Neural cell (in vitro differentiated cells): ENCODE results near the gene TAS2R46. TPM values are rescaled to one million over a fixed set of nuclear protein-coding genes. Genes with fewer than 3 reads are reported as not detected.

Source experiments
- H2AFZ ChIP-seq: fragments of 200-600, 300-800 bp; sonication (generic), shearing (Covaris generic); 2 replicates; pipeline ENCODE4 v1.6.0; 2014; ENCODE audit warnings: low read depth, mild to moderate bottlenecking, antibody characterized with exemption, low read length, moderate library complexity
- H3F3A ChIP-seq: fragments of 200-600 bp; shearing (Covaris generic); 2 replicates; pipeline ENCODE4 v1.6.1; 2016; ENCODE audit warnings: mild to moderate bottlenecking, moderate library complexity, mixed read lengths, antibody characterized with exemption, low read length; ENCODE audit not compliant: insufficient read depth, poor library complexity, severe bottlenecking
- H3K27ac ChIP-seq: fragments of 200-600, 300-800 bp; sonication (generic), shearing (Covaris generic); 2 replicates; pipeline ENCODE4 v1.5.1; 2014; ENCODE audit warnings: mild to moderate bottlenecking, low read length, moderate library complexity
- H3K27me3 ChIP-seq: fragments of 300-800, 200-600 bp; sonication (generic), shearing (Covaris generic); 2 replicates; pipeline ENCODE4 v1.6.0; 2014; ENCODE audit warnings: mild to moderate bottlenecking, low read depth, low read length, moderate library complexity; ENCODE audit not compliant: insufficient read depth
- H3K36me3 ChIP-seq: fragments of 300-800, 200-600 bp; sonication (generic), shearing (Covaris generic); 2 replicates; pipeline ENCODE4 v1.5.1; 2014; ENCODE audit warnings: mild to moderate bottlenecking, antibody characterized with exemption, low read length, moderate library complexity; ENCODE audit not compliant: insufficient read depth
- H3K4me2 ChIP-seq: fragments of 300-800, 200-600 bp; sonication (generic), shearing (Covaris generic); 2 replicates; pipeline ENCODE4 v1.6.0; 2014; ENCODE audit warnings: mild to moderate bottlenecking, low read length
- H3K4me3 ChIP-seq: fragments of 300-800, 200-600 bp; sonication (generic), shearing (Covaris generic); 2 replicates; pipeline ENCODE4 v1.5.1; 2014; ENCODE audit warnings: mild to moderate bottlenecking, low read length, moderate library complexity
- H3K79me2 ChIP-seq: fragments of 200-600 bp; shearing (Covaris generic); replicated peaks from 2 replicates; pipeline ENCODE4 v1.6.0; 2014; ENCODE audit warnings: mild to moderate bottlenecking, low read length, moderate library complexity; ENCODE audit not compliant: insufficient read depth
- H3K9ac ChIP-seq: fragments of 300-800, 200-600 bp; sonication (generic), shearing (Covaris generic); 2 replicates; pipeline ENCODE4 v1.6.1; 2016; ENCODE audit warnings: mild to moderate bottlenecking, low read length, mixed read lengths
- H3K9me2 ChIP-seq: fragments of 200-600 bp; shearing (Covaris generic); 2 replicates; pipeline ENCODE4 v1.6.1; 2016; ENCODE audit warnings: mild to moderate bottlenecking, low read length, mixed read lengths; ENCODE audit not compliant: insufficient read depth
- H3K9me3 ChIP-seq: fragments of 200-600, 300-800 bp; sonication (generic), shearing (Covaris generic); 2 replicates; pipeline ENCODE4 v1.6.1; 2016; ENCODE audit warnings: mild to moderate bottlenecking, mixed run types, low read length, moderate library complexity, mixed read lengths
- H4K20me1 ChIP-seq: fragments of 200-600 bp; shearing (Covaris generic); 2 replicates; pipeline ENCODE4 v1.6.1; 2016; ENCODE audit warnings: mild to moderate bottlenecking, mixed run types; ENCODE audit not compliant: insufficient read depth
- CTCF ChIP-seq: fragments of 450-650 bp; IDR thresholded peaks from 2 replicates; pipeline ENCODE4 v1.5.1; 2014; ENCODE audit warnings: antibody characterized with exemption, mild to moderate bottlenecking, moderate library complexity; ENCODE audit not compliant: poor library complexity, severe bottlenecking
- EP300 ChIP-seq: fragments of 450-650 bp; conservative IDR thresholded peaks from 2 replicates; pipeline ENCODE4 v1.6.1; 2014; ENCODE audit warnings: antibody characterized with exemption, mild to moderate bottlenecking, moderate library complexity; ENCODE audit not compliant: poor library complexity, severe bottlenecking
- EZH2 ChIP-seq: fragments of 200-600, 300-800 bp; shearing (Covaris generic), sonication (generic); IDR thresholded peaks from 2 replicates; pipeline ENCODE4 v1.6.1; 2014; ENCODE audit warnings: antibody characterized with exemption, low read length, borderline replicate concordance, mild to moderate bottlenecking; ENCODE audit not compliant: insufficient read depth, poor library complexity, severe bottlenecking
- MXI1 ChIP-seq: fragments of 450-650 bp; conservative IDR thresholded peaks from 2 replicates; pipeline ENCODE4 v1.6.1; 2014; ENCODE audit warnings: antibody characterized with exemption, mild to moderate bottlenecking; ENCODE audit not compliant: poor library complexity, severe bottlenecking
- POLR2AphosphoS5 ChIP-seq: IDR thresholded peaks from 2 replicates; pipeline ENCODE4 v1.6.1; 2012
- REST ChIP-seq: IDR thresholded peaks from 2 replicates; pipeline ENCODE4 v1.6.1; 2012; ENCODE audit warnings: borderline replicate concordance
- SMC3 ChIP-seq: fragments of 450-650 bp; conservative IDR thresholded peaks from 2 replicates; pipeline ENCODE4 v1.6.1; 2014; ENCODE audit warnings: antibody characterized with exemption, mild to moderate bottlenecking, moderate library complexity; ENCODE audit not compliant: poor library complexity
- TAF1 ChIP-seq: IDR thresholded peaks from 2 replicates; pipeline ENCODE4 v1.6.1; 2012; ENCODE audit warnings: low read depth
- polyA plus RNA-seq: library from polyadenylated mRNA; depleted of rRNA; stranded (reverse); fragments of >200 nt; gene quantifications from 2 replicates; pipeline ENCODE4 v1.2.3, GENCODE V29; 2014

TAS2R46 gene
- polyA plus RNA-seq, 1 donor from 2014 or later: not detected

- no peaks in the 10 kb centered on the region for H3K9me2 ChIP-seq
- H2AFZ ChIP-seq: no peak overlapping the region
- no peaks in the 10 kb centered on the region for H4K20me1 ChIP-seq
- no peaks in the 10 kb centered on the region for H3K79me2 ChIP-seq
- H3K4me3 ChIP-seq: no peak overlapping the region
- no peaks in the 10 kb centered on the region for H3K9me3 ChIP-seq
- no peak overlapping the region for H3K4me2 ChIP-seq
- H3K9ac ChIP-seq: no peak overlapping the region
- TF ChIP-seq POLR2AphosphoS5: no peak
- no peak for TF ChIP-seq REST
- no peak for TF ChIP-seq EZH2
- TF ChIP-seq MXI1: no peak
- TF ChIP-seq TAF1: no peak
- H3F3A ChIP-seq: no peaks in the 10 kb centered on the region
- no peaks in the 10 kb centered on the region for H3K36me3 ChIP-seq
- H3K27ac ChIP-seq: no peak overlapping the region
- no peaks in the 10 kb centered on the region for H3K27me3 ChIP-seq
Measured at GRCh38 chr12:11067514-11067913, 5.4 kb upstream of the TAS2R46 start.

- H3F3A ChIP-seq: no peaks in the 10 kb centered on the region
- no peak overlapping the region for H2AFZ ChIP-seq
- no peak overlapping the region for H3K27ac ChIP-seq
- H3K9ac ChIP-seq: no peak overlapping the region
- H3K4me3 ChIP-seq: no peak overlapping the region
- H3K79me2 ChIP-seq: peaks cover 2% of the 10 kb centered on the region
- H3K27me3 ChIP-seq: no peaks in the 10 kb centered on the region
- no peak overlapping the region for H3K4me2 ChIP-seq
- no peaks in the 10 kb centered on the region for H4K20me1 ChIP-seq
- no peaks in the 10 kb centered on the region for H3K36me3 ChIP-seq
- H3K9me2 ChIP-seq: no peaks in the 10 kb centered on the region
- TF ChIP-seq TAF1: no peak
- no peak for TF ChIP-seq POLR2AphosphoS5
- H3K9me3 ChIP-seq: no peaks in the 10 kb centered on the region
Measured at GRCh38 chr12:11059784-11060183, 2.3 kb downstream of the TAS2R46 start.

- H3K9ac ChIP-seq: no peak overlapping the region
Measured at GRCh38 chr12:11059041-11059440, 3.1 kb downstream of the TAS2R46 start.

More at GRCh38 chr12:11059041-11059440, 3.1 kb downstream of the TAS2R46 start:
- H3F3A ChIP-seq: no peaks in the 10 kb centered on the region
- H3K9me2 ChIP-seq: no peaks in the 10 kb centered on the region
- peaks cover 7% of the 10 kb centered on the region for H3K79me2 ChIP-seq
- no peaks in the 10 kb centered on the region for H4K20me1 ChIP-seq
- no peak overlapping the region for H3K27ac ChIP-seq
- H3K27me3 ChIP-seq: no peaks in the 10 kb centered on the region
- H3K9me3 ChIP-seq: no peaks in the 10 kb centered on the region
- H2AFZ ChIP-seq: no peak overlapping the region
- no peaks in the 10 kb centered on the region for H3K36me3 ChIP-seq
- H3K4me3 ChIP-seq: no peak overlapping the region
- no peak overlapping the region for H3K4me2 ChIP-seq
- TF ChIP-seq EP300: no peak
- TF ChIP-seq POLR2AphosphoS5: no peak
- no peak for TF ChIP-seq REST
- no peak for TF ChIP-seq TAF1
- no peak for TF ChIP-seq CTCF
- TF ChIP-seq SMC3: no peak
